Liver (tissue), 2 donors: ENCODE measurements around the gene ENOPH1.

Experiments
- FOXA1 ChIP-seq: IDR thresholded peaks from 2 replicates; pipeline ENCODE4 v1.6.1; 2016; ENCODE audit warnings: antibody characterized with exemption
- TAF1 ChIP-seq: conservative IDR thresholded peaks from 2 replicates; pipeline ENCODE4 v1.6.1; 2016; ENCODE audit warnings: antibody characterized with exemption, mild to moderate bottlenecking
- TF ChIP-seq, protein P1 (sequence below): IDR thresholded peaks from 2 replicates; pipeline ENCODE4 v1.6.1; 2016; ENCODE audit warnings: antibody characterized with exemption
- TF ChIP-seq, protein P2 (sequence below): IDR thresholded peaks from 2 replicates; pipeline ENCODE4 v1.6.1; 2016; ENCODE audit warnings: antibody characterized with exemption
- donor health status: healthy.

DNA sequence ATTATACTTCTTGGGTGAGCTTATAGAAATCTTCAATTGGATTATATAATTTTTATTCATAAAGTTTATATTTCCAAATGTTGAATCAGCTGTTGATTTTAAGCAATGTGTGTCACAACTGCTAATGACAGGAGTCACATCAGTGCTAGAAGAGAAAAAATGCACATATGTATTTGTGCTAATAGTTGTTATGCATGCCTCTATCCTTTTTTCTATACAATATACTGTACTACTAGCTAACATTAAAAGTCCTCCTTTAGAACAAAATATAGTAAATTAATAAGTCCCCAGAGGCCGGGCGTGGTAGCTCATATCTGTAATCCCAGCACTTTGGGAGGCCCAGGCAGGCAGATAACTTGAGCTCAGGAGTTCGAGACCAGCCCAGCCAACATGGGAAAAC, 32.9 kb upstream of the ENOPH1 start:
- TF ChIP-seq FOXA1 (no peak), TAF1 (no peak)
- TF ChIP-seq, protein P1, sequence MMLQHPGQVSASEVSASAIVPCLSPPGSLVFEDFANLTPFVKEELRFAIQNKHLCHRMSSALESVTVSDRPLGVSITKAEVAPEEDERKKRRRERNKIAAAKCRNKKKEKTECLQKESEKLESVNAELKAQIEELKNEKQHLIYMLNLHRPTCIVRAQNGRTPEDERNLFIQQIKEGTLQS = no peak
- TF ChIP-seq, protein P2, sequence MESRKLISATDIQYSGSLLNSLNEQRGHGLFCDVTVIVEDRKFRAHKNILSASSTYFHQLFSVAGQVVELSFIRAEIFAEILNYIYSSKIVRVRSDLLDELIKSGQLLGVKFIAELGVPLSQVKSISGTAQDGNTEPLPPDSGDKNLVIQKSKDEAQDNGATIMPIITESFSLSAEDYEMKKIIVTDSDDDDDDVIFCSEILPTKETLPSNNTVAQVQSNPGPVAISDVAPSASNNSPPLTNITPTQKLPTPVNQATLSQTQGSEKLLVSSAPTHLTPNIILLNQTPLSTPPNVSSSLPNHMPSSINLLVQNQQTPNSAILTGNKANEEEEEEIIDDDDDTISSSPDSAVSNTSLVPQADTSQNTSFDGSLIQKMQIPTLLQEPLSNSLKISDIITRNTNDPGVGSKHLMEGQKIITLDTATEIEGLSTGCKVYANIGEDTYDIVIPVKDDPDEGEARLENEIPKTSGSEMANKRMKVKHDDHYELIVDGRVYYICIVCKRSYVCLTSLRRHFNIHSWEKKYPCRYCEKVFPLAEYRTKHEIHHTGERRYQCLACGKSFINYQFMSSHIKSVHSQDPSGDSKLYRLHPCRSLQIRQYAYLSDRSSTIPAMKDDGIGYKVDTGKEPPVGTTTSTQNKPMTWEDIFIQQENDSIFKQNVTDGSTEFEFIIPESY = no peak
